Prostate gland (tissue), 2 donors: ENCODE data around the gene TMPRSS5. TPM values are rescaled to one million over a fixed set of nuclear protein-coding genes. Genes with fewer than 3 reads are reported as not detected.
"Not testable (repeated sequence)": the region's sequence is repeated elsewhere in the genome, so short reads cannot be mapped to it uniquely, and the experiment has no call there.

Experiments used
- DNase-seq: peaks from one replicate; pipeline ENCODE4 v3.0.0-alpha.2; 2019; ENCODE audit warnings: low spot score
- H3K27ac ChIP-seq, 2 donors: fragments of 200-600 bp; sonication (generic); 2 replicates each; pipeline ENCODE4 v1.5.1; 2017 to 2019
- H3K27me3 ChIP-seq: fragments of 200-600 bp; sonication (generic); replicated peaks from 2 replicates; pipeline ENCODE4 v1.5.1; 2019; ENCODE audit not compliant: insufficient read depth
- H3K36me3 ChIP-seq, 2 donors: fragments of 200-600 bp; sonication (generic); 1 replicate in 1 of 2; 2 replicates in 1 of 2; pipeline versions ENCODE4 v1.5.1 to v1.8.1; 2017 to 2019
- H3K4me1 ChIP-seq: fragments of 200-600 bp; sonication (generic); replicated peaks from 2 replicates; pipeline ENCODE4 v1.5.1; 2019
- H3K4me3 ChIP-seq, 2 donors: fragments of 200-600 bp; sonication (generic); 2 replicates each; pipeline ENCODE4 v1.5.1; 2017 to 2019
- H3K9me3 ChIP-seq: fragments of 200-600 bp; sonication (generic); 2 replicates; pipeline ENCODE4 v1.5.1; 2017
- CTCF ChIP-seq, 4 experiments: fragments of 200-600 bp in 2 of 4; fragments of 450-650 bp in 2 of 4; sonication (generic) in 2 of 4; IDR thresholded peaks; 1 replicate in 3 of 4; 2 replicates in 1 of 4; pipeline ENCODE4 v1.5.1; 2016 to 2019; ENCODE audit warnings: antibody characterized with exemption in 4 of 4, mild to moderate bottlenecking in 2 of 4, moderate library complexity in 2 of 4
- POLR2A ChIP-seq: fragments of 450-650 bp; IDR thresholded peaks from one replicate; pipeline ENCODE4 v1.6.1; 2016; ENCODE audit warnings: antibody characterized with exemption, mild to moderate bottlenecking
- POLR2AphosphoS5 ChIP-seq: sonication (generic); formaldehyde crosslinking; IDR thresholded peaks from one replicate; pipeline ENCODE4 v1.6.1; 2017; ENCODE audit warnings: antibody characterized with exemption
- WGBS: methylation state at CpG from one replicate; pipeline ENCODE4 v1.1.5; 2018; 5-methylcytosine and 5-hydroxymethylcytosine counted together
- intact Hi-C: fragments of 100-400 bp; cut with DNase I; formaldehyde crosslinking; loops from one replicate; pipeline ENCODE4 v1.14.2; 2022
- total RNA-seq, 2 donors: library from RNA; depleted of rRNA; stranded (reverse); fragments of >200 nt; gene quantifications; one replicate each; pipeline ENCODE4 v1.1.0, GENCODE V29; 2016

TMPRSS5 gene
- total RNA-seq, 2 donors from 2014 or later: 1.5 to 2.1 TPM

DNA sequence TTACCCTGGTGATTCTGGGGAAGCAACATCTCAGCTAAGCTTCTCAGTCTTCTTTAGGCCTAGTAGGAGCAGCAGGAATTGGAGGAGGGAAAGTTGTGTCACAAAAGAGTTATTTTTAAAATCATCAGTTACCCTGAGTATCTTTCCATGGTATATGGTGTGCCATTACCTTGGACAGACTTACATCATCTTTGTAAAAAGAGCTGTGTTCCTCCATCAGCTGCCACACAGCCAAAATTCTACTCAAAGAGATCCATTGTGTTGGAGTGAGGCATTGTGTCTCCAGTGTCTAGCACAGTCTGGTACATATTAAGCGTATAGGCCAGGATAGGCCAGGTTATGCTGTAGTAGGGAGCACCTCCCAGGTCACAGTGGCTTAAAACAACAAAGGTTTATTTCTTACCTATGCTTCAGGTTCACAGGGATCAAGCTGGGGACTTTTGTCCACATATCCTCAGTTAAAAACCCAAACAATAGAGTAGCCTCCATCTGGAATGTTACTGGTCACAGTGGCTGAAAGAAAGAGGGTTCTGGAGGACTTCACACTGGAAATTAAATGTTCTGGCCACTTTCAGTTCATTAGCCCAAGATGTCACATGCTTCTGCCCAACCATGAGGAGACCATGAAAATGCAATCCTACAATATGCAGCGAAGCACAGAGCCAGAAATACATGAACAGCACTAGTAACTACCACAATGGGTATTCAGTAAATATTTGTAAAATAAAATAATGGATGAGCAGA is 9.9 kb upstream of the TMPRSS5 start:
- H3K9me3 ChIP-seq: no peaks in the 10 kb centered on the region
- no peaks in the 10 kb centered on the region for H3K36me3 ChIP-seq
- no peak for DNase-seq
- intact Hi-C loops: no loop called here
- 90% methylated on average over 2 of the region's 2 CpGs for WGBS
- TF ChIP-seq POLR2A: no peak
- no peaks in the 10 kb centered on the region for H3K4me1 ChIP-seq
- H3K4me3 ChIP-seq: no peak overlapping the region
- no peak overlapping the region for H3K27ac ChIP-seq
- no peaks in the 10 kb centered on the region for H3K27me3 ChIP-seq

- intact Hi-C loops: no loop called here
- DNase-seq: no peak
- no peaks in the 10 kb centered on the region for H3K36me3 ChIP-seq
Observed at GRCh38 chr11:113715273-113715672, 9.2 kb upstream of the TMPRSS5 start.

DNA sequence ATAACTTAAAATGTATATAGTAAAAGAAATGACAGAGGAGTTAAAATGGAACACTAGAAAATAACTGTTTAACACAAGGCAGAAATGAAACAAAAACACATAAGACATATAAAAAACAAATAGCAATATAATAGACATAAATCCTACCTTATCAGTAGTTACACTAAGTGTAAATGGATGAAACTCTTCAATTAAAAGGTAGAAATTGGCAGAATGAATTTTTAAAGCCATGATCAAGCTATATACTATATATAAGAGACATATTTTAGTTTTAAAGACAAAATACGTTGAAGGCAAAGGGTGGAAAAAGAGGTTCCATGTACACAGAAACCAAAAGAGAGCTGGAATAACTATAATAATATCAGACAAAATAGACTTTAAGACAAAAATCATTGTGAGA is 4.9 kb upstream of the TMPRSS5 start:
- Histone ChIP-seq H3K9me3 (no peaks in the 10 kb centered on the region), H3K4me1 (no peaks in the 10 kb centered on the region), H3K4me3 (no peak overlapping the region), H3K36me3 (no peaks in the 10 kb centered on the region), H3K27ac (no peak overlapping the region), H3K27me3 (no peaks in the 10 kb centered on the region)
- 97% methylated on average over 1 of the region's 1 CpG for WGBS
- TF ChIP-seq POLR2AphosphoS5: no peak
- no peak for TF ChIP-seq POLR2A
- TF ChIP-seq CTCF (IDR thresholded peaks at IDR 0.05): no peak
- intact Hi-C loops: no loop called here
- no peak for DNase-seq

More at GRCh38 chr11:113715273-113715672, 9.2 kb upstream of the TMPRSS5 start:
- Histone ChIP-seq H3K27ac (no peak overlapping the region), H3K4me3 (no peak overlapping the region), H3K4me1 (no peaks in the 10 kb centered on the region), H3K27me3 (no peaks in the 10 kb centered on the region), H3K9me3 (no peaks in the 10 kb centered on the region)
- TF ChIP-seq POLR2A: no peak
- TF ChIP-seq CTCF (IDR thresholded peaks at IDR 0.05): no peak
- TF ChIP-seq POLR2AphosphoS5: no peak
- WGBS: 91% methylated on average over 1 of the region's 1 CpG

- DNase-seq, intact Hi-C loops, H3K4me3 ChIP-seq, H3K27me3 ChIP-seq, H3K27ac ChIP-seq, H3K9me3 ChIP-seq, H3K4me1 ChIP-seq, H3K36me3 ChIP-seq: not testable (repeated sequence)
- WGBS: 92% methylated on average over 1 of the region's 1 CpG
Observed at GRCh38 chr11:113703551-113703950, 2.6 kb downstream of the TMPRSS5 start.

DNA sequence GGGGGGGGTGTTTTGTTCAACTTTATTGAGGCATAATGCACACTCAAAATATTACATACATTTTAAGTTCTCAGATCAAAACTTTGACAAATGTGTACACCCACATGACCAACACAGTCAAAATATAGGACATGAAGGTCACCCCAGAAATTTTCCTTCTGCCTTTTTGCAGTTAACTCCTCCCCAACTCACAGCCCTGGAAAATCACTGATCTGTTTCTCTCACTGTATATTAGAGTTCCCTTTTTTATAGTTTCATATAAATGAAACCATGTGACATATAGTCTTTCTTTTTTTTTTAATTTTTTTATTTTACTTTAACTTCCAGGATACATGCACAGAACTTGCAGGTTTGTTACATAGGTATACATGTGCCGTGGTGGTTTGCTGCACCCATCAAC is 4.6 kb downstream of the TMPRSS5 start:
- no peak for DNase-seq
- H3K27me3 ChIP-seq: no peaks in the 10 kb centered on the region
- no peaks in the 10 kb centered on the region for H3K36me3 ChIP-seq
- no peaks in the 10 kb centered on the region for H3K4me1 ChIP-seq
- no peak overlapping the region for H3K27ac ChIP-seq
- intact Hi-C loops: no loop called here
- WGBS: 90% methylated on average over 1 of the region's 1 CpG
- TF ChIP-seq CTCF (IDR thresholded peaks at IDR 0.05) (no peak), POLR2AphosphoS5 (no peak), POLR2A (no peak)
- H3K9me3 ChIP-seq: no peaks in the 10 kb centered on the region
- no peak overlapping the region for H3K4me3 ChIP-seq

GRCh38 chr11:113698515-113698914 is 7.6 kb downstream of the TMPRSS5 start:
- Histone ChIP-seq H3K27ac (no peak overlapping the region), H3K4me3 (no peak overlapping the region), H3K4me1 (no peaks in the 10 kb centered on the region), H3K27me3 (no peaks in the 10 kb centered on the region), H3K36me3 (no peaks in the 10 kb centered on the region), H3K9me3 (no peaks in the 10 kb centered on the region)
- DNase-seq: no peak
- 65% methylated on average over 2 of the region's 3 CpGs for WGBS
- TF ChIP-seq POLR2AphosphoS5 (no peak), POLR2A (no peak), CTCF (IDR thresholded peaks at IDR 0.05) (no peak)
- intact Hi-C loops: no loop called here
